Bronchial epithelial cell (primary cell): ENCODE data around the gene COX5B. TPM values are rescaled to one million over a fixed set of nuclear protein-coding genes. Genes with fewer than 3 reads are reported as not detected.

Experiments
- DNase-seq: peaks from one replicate; pipeline ENCODE4 v3.0.0-alpha.2; 2010; ENCODE audit warnings: low read depth
- FAIRE-seq: peaks from 2 replicates; lab custom pipeline; 2011; peaks lifted over from hg19 to GRCh38; lab: Jason Lieb, UNC
- H3K27me3 ChIP-seq: 2 replicates; pipeline ENCODE4 v1.5.1; 2011; ENCODE audit warnings: low read length; ENCODE audit not compliant: control insufficient read depth, insufficient read depth
- H3K36me3 ChIP-seq: 2 replicates; pipeline ENCODE4 v1.5.1; 2011; ENCODE audit warnings: low read length; ENCODE audit not compliant: control insufficient read depth, insufficient read depth
- H3K4me3 ChIP-seq: 2 replicates; pipeline ENCODE4 v1.5.1; 2011; ENCODE audit warnings: mild to moderate bottlenecking, low read depth, low read length, control low read depth
- CTCF ChIP-seq: IDR thresholded peaks from 2 replicates; pipeline ENCODE4 v1.5.1; 2011; ENCODE audit warnings: mild to moderate bottlenecking, moderate library complexity, low read length, control low read depth, inconsistent platforms; ENCODE audit not compliant: insufficient read depth, severe bottlenecking
- total RNA-seq: library from RNA; depleted of rRNA; stranded (reverse); fragments of >200 nt; gene quantifications from 2 replicates; pipeline ENCODE4 v1.2.1, GENCODE V29; 2014

The COX5B gene
- total RNA-seq, 1 donor from 2014 or later = 416 TPM

- no peaks in the 10 kb centered on the region for H3K27me3 ChIP-seq
- peak; percentile 69 for DNase-seq
- H3K4me3 ChIP-seq = no peak overlapping the region
- FAIRE-seq = peak; percentile 18
- peak; percentile 82 for TF ChIP-seq CTCF
- H3K36me3 ChIP-seq = no peaks in the 10 kb centered on the region
Measured at GRCh38 chr2:97697252-97698235, 51.7 kb downstream of the COX5B start.

Other genes starting within 250 kb of the COX5B start
- gene ANKRD36B, start 56.2 kb upstream of the COX5B start, total RNA-seq = 11.6 and 14.2 TPM in 2 replicates
- 52.9 and 59.2 TPM in 2 replicates for gene ACTR1B, start 18.0 kb downstream of the COX5B start, total RNA-seq
- 0.26 and 0.51 TPM in 2 replicates for gene C2orf92, start 23.7 kb downstream of the COX5B start, total RNA-seq
- gene ZAP70, start 67.5 kb downstream of the COX5B start, total RNA-seq = not detected in 2 replicates